GM18868 (cell line): ENCODE results near the gene DNPEP.
"Not testable (repeated sequence)": the region's sequence is repeated elsewhere in the genome, so short reads cannot be mapped to it uniquely, and the experiment has no call there.

Source experiments
- ATAC-seq: cut with Tn5 transposase; IDR thresholded peaks from one replicate; pipeline ENCODE4 v1.9.1; 2021; ENCODE audit warnings: mild to moderate bottlenecking, moderate library complexity; ENCODE audit not compliant: unreplicated experiment

Gene DNPEP

GRCh38 chr2:219402665-219403515 lies 15.2 kb upstream of the DNPEP start:
- peak; percentile 87 for ATAC-seq

GRCh38 chr2:219401606-219402005 lies 13.9 kb upstream of the DNPEP start:
- no peak for ATAC-seq

GRCh38 chr2:219400562-219400961 lies 12.8 kb upstream of the DNPEP start:
- ATAC-seq: no peak

- ATAC-seq: no peak
These were observed 12.2 kb upstream of the DNPEP start for GRCh38 chr2:219399716-219400478.

- ATAC-seq: no peak
These were observed 11.1 kb upstream of the DNPEP start for GRCh38 chr2:219398721-219399363.

- no peak for ATAC-seq
These were observed 9.2 kb upstream of the DNPEP start for GRCh38 chr2:219396863-219397457.

GRCh38 chr2:219395609-219396008 lies 7.9 kb upstream of the DNPEP start:
- ATAC-seq: no peak

- not testable (repeated sequence) for ATAC-seq
These were observed 7.3 kb upstream of the DNPEP start for GRCh38 chr2:219395056-219395455.

- no peak for ATAC-seq
These were observed 5.0 kb upstream of the DNPEP start for GRCh38 chr2:219392754-219393153.

GRCh38 chr2:219388907-219389156 lies 1.1 kb upstream of the DNPEP start:
- no peak for ATAC-seq

GRCh38 chr2:219388121-219388906 lies 602 bp upstream of the DNPEP start:
- ATAC-seq: peak; percentile 84

- ATAC-seq: no peak
These were observed 1.0 kb downstream of the DNPEP start for GRCh38 chr2:219386532-219387280.

GRCh38 chr2:219385958-219386520 lies 1.7 kb downstream of the DNPEP start:
- no peak for ATAC-seq

GRCh38 chr2:219384859-219385258 lies 2.9 kb downstream of the DNPEP start:
- ATAC-seq: no peak

- no peak for ATAC-seq
These were observed 3.5 kb downstream of the DNPEP start for GRCh38 chr2:219384083-219384713.

GRCh38 chr2:219381448-219381847 lies 6.3 kb downstream of the DNPEP start:
- ATAC-seq: no peak

- no peak for ATAC-seq
These were observed 6.8 kb downstream of the DNPEP start for GRCh38 chr2:219380926-219381325.

- ATAC-seq: no peak
These were observed 9.4 kb downstream of the DNPEP start for GRCh38 chr2:219378163-219378851.

GRCh38 chr2:219369447-219369861 lies 18.3 kb downstream of the DNPEP start:
- ATAC-seq: no peak
